GM19324 (cell line): Measurements from ENCODE around the gene MSX2.

Experiments
- ATAC-seq: cut with Tn5 transposase; IDR thresholded peaks from one replicate; pipeline ENCODE4 v1.9.1; 2021; ENCODE audit warnings: mild to moderate bottlenecking, moderate library complexity; ENCODE audit not compliant: unreplicated experiment, low FRiP score

MSX2 gene

DNA sequence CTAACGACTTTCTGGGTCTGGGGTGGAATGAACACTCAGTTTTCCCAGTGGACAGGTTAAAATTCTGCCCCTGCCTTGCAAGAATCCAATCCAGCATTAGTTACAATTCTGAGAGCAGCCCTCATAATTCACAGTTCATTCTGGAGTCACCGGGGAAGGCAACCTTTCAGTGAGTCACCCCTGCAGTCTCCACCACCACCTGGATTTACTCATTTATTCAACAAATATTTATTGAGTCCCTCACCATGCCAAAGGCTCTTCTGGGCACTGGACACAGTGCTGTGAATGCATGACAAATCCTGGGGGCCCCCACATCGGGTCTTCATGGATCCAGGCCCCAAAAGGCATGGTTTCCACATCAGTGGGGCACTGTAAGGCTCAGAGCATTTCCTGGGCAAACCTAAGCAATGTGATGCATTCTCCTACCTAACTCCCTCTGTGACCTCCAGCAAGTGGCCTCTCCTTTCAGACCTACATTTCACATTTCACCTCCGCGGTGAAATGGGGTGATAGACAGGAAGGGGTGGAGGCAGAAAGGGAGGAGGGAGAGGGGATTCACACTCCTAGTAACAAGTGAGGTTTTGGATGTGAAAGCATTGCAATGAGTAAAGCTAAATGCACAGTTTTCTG is 6.4 kb upstream of the MSX2 start:
- no peak for ATAC-seq

DNA sequence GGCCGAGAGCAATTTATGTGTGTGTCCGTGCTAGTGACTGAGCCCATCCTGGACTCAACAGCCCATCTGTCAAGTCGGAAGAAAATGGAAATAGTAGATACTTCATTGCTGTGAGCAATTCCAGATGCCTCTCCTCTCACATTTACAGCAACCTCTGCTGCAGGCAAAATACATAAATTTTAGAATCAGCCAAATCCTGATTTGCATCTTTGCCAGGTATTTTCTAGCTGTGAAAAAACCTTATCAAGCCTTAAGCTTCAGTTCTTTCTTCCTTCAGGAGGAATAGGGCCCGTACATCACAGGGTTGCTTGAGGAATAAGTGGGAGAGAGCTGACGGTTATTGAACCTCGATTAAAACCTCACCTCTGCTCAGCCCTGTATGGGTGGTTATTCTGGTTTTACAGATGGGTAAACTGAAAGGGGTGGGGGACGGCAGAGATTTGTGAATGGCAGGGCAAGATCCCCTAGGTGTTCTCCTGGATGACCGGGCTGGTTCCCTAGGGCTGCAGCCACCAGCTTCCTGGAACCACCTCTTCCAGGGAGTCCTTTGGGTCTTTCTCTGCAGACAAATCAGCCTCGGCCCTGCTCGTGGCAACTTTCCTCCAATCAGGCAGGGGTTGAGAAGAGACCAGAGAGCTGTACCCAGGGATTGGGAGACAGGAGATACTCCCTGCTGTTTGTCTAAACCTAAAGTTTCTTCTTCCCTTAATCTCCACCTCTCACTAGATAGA is 5.3 kb upstream of the MSX2 start:
- ATAC-seq: no peak

DNA sequence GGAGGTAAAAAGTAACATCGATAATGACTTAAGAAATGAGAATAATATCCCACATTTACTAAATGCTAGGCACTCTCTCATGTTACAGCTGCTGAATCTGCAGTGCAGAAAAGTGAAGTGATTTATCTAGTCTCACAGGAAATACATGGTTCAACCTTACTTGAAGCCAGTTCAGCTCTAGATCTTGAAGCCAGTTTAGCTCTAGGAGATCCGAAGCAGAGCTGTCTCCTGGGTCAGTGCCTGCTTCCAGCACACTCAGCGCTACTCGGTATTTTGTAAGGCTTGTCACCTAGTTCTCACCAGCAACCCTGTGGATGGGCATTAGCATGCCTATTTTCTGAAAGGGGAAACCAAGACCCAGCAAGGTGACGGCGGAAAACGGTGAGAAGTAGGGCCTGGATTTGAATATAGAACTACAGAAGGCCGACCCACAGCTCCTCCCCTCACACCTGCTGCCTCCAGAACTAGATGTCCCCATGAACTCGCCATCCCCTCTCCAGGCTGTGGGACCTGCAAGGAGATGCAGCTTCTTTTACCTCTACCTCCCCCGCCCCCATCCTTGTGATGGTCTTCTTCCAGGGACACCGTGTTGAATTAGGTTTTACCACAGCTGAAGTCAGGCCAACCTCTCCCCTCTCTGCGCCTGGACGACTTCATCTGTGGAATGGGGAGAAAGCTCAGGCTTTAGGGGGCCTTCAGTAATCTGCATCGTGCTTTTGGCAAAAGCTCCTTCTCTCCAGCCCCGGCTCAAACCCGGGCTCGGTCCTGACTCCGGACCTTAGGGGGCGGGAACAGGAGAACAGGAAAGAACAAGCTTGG is 4.4 kb upstream of the MSX2 start:
- no peak for ATAC-seq

DNA sequence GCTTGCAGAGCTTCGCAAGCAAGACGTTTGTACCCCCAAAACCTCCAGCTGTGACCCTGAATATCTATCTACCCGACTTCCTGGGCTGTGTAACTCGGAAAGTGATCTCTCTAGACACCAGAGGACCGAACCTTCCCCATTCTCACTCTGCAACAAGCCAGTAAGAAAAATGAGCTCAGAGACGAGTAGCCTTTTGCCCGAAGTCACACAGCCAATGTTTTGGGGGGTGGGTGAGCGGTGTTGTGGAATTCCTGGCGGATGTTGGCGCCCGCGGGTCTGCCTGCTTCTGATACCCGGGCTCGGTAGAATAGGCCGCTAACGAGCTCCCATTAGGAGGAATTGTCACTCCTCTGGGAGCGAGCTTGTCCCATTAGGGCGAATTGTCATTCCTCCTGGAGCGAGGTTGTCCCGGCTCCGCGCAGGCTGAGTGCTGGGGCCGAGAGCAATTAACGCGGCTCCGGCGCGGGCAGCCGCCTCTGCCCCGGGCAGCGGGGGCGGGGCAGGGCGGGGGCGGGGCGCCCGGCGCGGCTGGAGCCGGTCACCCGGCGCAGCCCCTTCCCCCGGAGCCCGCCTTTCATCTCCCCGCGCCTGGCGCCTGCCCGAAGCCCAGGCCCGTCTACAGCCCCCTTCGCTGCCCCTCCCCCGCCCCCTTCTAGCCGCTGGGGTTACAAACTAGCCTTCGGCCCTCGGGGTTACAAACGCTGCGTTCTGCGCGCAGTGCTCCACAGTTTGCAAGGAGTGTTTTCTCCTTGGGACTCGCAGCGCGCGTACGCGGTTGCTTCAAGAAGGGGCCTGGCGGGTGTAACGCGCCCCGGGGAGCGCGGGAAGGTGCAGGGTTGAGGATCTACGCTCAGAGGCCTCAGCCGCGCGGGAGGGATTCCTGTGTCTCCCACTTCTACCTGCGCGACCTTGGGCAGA is 3.5 kb upstream of the MSX2 start:
- no peak for ATAC-seq

DNA sequence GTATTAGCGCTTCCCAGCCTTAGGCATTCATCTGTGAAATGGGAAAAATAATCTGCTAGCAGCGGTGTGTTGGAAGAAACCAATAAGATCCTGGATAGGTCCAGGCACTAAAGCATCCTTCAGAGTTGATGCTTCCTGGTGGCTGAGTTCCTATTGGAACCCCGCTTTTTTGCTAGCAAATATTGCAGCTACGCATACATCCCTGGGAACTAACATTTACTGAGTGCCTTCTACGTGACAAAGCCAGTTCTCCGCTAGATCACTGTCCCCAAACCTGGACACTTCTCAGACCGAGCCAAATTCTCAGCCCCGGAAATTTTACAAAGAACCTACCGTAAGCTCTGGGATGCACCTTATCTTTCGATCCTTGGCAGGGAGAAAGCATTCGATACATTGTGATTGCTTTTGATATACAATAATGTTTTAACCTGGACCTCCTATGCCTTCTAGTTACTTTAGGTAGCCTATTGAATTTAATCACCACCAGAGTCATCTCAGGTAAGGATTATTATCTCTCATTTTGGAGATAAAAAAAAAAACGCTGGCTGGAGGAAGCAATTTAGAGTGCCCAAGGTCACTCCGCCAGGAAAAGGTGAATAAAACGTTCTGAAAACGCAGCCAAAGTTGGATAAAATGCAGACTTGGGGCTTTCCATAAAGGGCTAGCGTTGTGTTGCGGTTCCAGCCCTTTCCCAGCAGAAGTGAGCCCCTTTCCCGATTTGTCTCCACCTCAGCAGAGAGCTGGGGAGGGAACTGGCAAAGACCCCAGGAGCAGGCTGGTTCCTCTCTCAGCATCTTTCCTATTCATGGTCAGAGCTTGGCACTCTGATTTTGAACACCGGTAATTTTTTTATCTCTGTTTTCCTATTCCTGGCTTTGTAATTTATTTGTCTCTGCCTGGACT is 2.6 kb upstream of the MSX2 start:
- ATAC-seq: no peak

DNA sequence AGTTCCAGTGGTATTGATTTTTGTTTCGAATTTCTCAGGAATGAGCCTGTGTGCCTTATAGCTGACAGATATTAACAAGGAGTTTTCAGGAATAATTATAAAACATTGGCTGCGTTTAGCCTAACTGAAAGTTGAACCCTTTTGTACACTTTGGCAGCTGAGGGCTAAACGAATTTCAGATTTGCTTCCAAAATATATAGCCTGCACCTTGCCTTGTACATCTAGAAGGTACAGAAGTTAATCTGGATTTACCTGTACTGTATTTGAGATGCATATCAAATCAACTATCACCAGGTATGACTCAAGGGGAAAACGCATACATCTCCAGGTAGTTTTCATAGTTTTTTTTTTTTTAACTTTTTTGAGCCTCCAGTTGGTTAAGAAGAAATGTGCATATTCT is 1.9 kb upstream of the MSX2 start:
- no peak for ATAC-seq

DNA sequence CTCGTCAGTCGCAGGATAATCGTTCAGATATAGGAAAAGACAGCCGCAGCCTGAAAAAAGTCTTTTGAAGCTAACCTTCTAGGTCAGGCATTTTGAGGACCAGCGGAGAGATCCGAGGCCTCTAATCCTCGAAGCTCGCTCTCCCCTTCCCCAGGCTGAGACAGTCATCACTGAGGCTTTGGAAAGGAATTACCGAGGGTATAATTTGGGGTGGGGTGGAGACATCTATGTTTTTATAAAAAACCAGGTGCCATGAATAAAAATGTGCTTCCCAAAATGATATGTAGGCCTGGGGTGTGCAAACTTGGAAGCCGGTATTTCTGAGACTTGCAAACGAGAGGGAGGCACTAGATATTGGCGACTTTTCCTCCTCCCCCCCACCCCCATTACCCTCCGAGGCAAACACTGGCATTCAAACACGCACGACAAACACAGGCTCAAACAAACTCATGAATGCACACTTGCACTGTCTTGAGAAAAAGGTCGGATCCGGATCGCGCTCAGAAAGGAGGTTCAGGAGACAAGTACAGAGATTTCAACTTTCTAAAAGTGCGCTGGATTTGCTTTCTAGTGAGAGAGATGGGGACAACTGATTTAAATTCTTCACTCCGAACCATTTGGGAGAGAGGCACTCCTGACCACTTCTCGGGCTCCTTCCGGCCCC is 935 bp upstream of the MSX2 start:
- ATAC-seq: no peak

DNA sequence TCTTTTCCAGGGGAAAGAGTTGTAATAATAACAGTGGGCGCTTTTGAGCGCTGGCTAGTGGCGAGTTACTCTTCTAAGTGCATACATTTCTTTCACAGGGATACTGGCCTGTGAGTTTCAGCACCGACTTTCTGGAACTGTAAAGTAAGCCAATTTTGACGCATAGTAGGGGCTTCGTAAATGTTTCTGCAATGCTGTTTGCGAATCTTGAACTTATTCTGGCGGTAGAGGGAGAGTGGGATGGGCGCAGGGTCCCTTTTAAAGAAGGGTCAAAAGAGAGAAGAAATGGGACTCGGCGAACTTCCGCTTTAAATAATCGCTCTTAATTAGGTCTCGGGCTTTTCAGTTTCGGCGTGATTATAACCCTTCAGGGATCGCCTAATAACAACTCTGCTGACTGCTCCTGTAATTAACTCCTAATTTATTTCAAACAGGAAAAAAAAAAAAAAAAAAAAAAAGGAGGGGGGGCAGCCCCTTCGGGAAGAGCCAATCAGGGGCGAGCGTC is 351 bp upstream of the MSX2 start:
- no peak for ATAC-seq

DNA sequence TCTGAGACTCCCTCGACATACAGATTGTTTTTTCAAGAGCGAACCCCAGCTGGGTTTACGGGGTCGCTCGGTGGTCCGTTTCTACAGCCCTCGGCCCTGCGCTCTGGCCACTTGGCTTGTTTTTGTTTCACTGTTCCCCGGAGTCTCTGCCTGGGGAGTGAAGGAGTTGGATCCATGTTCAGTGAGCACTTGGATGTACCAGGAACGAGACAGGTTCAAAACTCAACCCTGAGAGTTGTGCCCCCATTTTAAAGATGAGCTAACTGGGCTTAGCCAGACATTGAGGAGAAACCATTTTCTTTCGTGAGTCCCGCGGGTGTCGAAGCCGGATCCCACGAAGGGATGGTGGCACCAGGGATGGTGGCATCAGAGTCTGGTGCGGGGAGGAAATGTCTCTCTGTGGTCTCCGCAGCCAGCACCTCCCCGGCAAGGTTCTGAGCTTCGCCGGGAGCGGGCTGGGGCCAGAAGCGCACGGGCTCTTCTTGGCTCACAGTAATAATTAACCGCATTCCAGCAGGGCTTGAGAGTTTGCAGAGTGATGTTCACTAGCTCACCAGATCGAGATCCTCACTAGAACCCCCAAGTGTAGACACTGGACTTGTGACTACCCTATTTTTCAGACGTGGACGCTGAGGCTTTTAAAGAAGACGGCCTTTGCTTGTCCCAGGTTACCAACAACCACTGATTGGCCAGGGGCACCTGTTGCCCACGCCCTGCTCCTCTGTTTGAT is 1.0 kb downstream of the MSX2 start:
- no peak for ATAC-seq

DNA sequence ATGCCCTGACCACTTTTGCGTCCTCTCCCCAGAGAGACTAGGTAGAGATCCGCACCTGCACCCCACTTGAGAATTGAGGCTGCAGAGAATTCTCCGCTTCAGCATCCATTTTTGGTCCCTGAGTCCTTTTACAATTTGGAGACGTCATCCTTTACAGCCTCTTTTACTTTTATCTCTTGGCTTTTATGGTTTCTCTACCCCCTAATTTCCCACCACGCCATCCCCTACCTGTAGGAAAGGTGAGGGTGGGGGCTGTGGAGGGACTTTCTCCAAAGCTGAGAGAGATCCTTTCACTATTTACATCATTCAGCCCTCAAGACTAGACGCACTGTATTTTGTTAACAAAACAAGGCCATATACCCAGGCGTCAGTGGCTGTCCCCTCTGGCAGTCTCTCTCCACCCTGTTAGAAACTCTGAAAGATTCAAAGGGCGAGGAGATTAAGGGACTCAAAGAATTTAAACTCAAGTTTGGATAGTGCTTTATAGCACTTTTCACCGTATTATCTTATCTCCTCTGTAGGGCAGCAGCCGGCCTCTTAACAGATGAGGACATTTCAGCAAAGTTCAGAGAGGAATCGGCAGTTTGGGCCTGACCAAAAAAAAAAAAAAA is 1.7 kb downstream of the MSX2 start:
- no peak for ATAC-seq

DNA sequence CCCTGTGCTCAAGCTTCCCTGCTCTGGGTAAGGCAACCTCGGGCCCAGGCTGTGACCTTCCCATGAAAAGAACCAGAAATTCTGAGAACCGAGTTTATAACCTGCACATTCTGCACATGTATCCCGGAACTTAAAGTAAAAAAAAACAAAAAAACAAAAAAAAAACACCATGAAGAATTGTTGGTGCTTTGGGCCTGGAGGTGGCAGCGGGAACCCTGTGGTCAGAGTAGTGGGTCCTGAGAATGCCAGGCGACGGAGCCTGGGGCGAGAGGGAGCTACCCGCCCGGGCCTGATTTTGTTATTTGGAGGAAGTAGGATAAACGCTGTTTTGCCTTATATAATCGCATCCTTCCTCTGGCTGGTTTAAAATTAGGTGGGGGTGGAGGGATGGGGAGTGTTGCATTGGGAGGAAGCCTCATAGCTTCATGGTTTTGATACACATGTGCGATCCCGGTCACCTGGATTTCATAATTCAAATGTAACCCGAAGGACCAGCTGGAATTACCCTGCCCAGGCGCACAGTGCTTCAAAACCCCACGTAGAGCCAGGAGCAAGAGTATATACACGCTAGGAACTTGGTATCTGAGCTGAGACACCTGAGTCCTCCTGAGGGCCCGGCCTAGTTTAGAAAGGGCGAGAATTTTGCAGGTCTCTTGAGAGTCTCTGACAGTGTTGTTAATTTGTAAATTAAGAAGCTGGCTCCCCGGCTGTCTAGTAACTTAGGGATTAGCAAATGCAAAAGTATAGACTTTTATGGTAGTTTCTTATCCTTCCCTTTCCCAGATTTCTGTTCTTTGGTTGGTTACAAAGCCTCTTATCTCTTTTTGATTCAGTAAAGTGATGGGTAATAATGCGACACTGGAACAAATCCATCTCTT is 2.8 kb downstream of the MSX2 start:
- no peak for ATAC-seq

DNA sequence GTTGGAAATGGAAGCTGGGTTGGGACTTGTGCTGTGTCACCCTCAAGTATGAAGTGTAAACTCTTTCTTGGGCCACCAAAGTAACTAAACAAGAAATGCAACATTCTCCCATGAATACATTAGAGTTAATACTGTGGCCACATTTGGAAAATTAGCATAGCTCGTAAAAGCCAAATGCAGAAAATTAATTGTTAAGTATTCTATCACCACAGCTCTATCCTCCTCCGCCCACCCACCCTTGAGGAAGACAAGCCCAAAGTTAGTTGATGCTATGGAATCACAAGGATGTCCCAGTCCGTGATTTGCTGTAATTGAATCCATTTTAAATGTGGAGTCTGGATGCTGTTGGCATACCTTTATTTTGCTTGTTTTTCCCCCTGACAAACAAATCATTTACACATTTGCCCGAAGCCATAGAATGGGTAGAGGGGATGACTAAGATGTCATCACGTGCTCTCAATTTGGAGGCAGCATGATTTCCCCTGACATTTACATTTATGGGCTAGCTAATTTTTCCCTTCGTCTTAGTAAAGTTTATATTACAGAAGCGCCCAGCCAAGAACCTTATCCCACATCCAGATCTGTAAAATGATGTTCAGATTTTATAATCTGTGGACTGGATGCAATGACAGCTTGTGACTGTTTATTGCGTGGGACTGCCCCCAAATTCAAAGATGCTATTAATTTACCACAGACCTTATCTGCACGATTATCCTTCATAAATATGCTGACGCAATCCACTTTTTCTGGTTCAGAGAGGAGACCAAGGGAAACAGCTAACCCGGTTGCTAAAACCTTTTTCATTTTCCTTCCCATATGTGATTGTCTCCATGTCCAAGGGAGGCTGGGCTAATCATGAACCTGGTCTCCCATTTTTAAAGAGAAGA is 3.7 kb downstream of the MSX2 start:
- ATAC-seq: no peak

DNA sequence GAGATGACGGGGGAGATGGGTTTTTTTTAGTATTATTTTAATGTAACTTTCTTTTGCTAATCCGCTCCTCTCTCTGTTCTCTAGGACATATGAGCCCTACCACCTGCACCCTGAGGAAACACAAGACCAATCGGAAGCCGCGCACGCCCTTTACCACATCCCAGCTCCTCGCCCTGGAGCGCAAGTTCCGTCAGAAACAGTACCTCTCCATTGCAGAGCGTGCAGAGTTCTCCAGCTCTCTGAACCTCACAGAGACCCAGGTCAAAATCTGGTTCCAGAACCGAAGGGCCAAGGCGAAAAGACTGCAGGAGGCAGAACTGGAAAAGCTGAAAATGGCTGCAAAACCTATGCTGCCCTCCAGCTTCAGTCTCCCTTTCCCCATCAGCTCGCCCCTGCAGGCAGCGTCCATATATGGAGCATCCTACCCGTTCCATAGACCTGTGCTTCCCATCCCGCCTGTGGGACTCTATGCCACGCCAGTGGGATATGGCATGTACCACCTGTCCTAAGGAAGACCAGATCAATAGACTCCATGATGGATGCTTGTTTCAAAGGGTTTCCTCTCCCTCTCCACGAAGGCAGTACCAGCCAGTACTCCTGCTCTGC is 4.8 kb downstream of the MSX2 start:
- ATAC-seq: no peak

DNA sequence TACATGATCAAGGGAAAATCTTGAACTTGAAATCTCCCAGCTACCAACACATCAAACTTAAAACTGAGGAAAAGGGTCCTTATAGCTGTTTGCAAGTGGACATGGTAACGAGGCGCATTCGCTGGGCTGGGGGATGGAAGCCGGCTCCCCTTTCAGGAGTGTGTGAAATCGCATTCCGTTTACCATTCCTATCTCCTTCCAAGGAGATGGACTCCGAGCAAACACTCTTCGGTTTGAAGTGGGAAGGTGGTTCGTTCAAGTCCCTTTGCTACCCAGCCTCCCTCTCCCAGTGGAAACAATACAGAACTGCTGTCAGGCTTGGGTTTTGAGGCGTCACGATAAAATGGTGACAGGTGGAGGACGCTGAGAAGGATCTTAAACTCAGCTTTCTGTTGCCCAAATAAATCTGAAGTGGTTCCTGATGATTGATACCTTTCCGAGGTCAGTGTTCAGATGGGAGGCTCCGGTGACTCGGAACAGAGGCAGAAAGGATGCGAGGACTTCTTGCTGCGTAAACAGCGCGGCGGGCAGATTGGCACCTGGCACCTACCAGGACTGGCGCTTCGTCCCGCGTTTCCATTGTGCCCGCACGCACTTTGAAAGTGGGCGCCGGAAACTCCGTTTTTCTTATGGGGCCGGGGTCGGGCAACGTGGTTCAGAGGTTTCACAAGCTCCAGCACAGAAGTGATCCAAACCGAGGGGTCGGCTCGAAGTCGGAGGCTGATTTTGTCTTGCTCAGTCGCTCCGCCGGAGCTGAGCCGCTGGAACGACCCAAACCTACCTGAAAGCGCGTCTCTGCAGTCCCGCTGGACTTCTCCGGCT is 7.0 kb downstream of the MSX2 start:
- no peak for ATAC-seq
